Brain microvascular endothelial cell (primary cell): ENCODE data around the gene PADI4.

Experiments
- DNase-seq: peaks from one replicate; pipeline ENCODE4 v3.0.0-alpha.2; 2020
- H3K27ac ChIP-seq: fragments of 250-450 bp; sonication (Bioruptor Pico); 2 replicates; pipeline ENCODE4 v1.5.1; 2020; ENCODE audit warnings: mild to moderate bottlenecking, moderate library complexity
- H3K27me3 ChIP-seq: fragments of 250-450 bp; sonication (Bioruptor Pico); replicated peaks from 2 replicates; pipeline ENCODE4 v1.5.1; 2020; ENCODE audit warnings: mild to moderate bottlenecking
- H3K36me3 ChIP-seq: fragments of 250-450 bp; sonication (Bioruptor Pico); replicated peaks from 2 replicates; pipeline ENCODE4 v1.5.1; 2020; ENCODE audit warnings: mild to moderate bottlenecking
- H3K4me3 ChIP-seq: 2 replicates; pipeline ENCODE4 v1.5.1; 2011; ENCODE audit warnings: low read depth, mild to moderate bottlenecking, control low read depth, low read length, moderate library complexity
- in situ Hi-C: cut with HindIII; loops from 2 replicates; pipeline ENCODE4 v1.10.0; 2017; ENCODE audit warnings: low sequenced_read_pairs, low pct_ligation_motif_present
- TF ChIP-seq, protein P1 (sequence below): IDR thresholded peaks from 2 replicates; pipeline ENCODE4 v1.5.1; 2011; ENCODE audit warnings: low read depth, mild to moderate bottlenecking, moderate library complexity, low read length, control low read depth, inconsistent platforms; ENCODE audit errors: missing control alignments

Gene PADI4

GRCh38 chr1:17263936-17264335 is 44.1 kb upstream of the PADI4 start:
- TF ChIP-seq, protein P1, sequence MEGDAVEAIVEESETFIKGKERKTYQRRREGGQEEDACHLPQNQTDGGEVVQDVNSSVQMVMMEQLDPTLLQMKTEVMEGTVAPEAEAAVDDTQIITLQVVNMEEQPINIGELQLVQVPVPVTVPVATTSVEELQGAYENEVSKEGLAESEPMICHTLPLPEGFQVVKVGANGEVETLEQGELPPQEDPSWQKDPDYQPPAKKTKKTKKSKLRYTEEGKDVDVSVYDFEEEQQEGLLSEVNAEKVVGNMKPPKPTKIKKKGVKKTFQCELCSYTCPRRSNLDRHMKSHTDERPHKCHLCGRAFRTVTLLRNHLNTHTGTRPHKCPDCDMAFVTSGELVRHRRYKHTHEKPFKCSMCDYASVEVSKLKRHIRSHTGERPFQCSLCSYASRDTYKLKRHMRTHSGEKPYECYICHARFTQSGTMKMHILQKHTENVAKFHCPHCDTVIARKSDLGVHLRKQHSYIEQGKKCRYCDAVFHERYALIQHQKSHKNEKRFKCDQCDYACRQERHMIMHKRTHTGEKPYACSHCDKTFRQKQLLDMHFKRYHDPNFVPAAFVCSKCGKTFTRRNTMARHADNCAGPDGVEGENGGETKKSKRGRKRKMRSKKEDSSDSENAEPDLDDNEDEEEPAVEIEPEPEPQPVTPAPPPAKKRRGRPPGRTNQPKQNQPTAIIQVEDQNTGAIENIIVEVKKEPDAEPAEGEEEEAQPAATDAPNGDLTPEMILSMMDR: no peak
- no peak for DNase-seq
- Histone ChIP-seq H3K27me3 (no peaks in the 10 kb centered on the region), H3K4me3 (no peak overlapping the region), H3K36me3 (no peaks in the 10 kb centered on the region), H3K27ac (no peak overlapping the region)
- in situ Hi-C loops: no loop called here

DNA sequence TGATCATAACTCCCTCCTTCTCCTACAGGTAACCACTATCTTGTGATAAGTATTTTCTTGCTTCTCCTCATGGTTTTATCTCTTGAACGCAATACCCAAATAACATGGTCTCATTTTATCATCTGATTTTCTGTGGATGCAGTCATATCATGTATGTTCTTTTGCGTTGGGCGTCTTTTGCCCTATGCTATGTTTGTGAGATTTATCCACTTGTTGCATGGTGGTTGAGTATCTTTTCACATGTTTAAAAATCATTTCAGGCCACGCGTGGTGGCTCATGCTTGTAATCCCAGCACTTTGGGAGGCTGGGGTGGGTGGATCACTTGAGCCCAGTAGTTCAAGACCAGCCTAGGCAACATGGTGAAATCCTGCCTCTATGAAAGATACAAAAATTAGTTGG is 43.5 kb upstream of the PADI4 start:
- no peak overlapping the region for H3K4me3 ChIP-seq
- H3K36me3 ChIP-seq: no peaks in the 10 kb centered on the region
- H3K27ac ChIP-seq: no peak overlapping the region
- H3K27me3 ChIP-seq: no peaks in the 10 kb centered on the region
- DNase-seq: no peak
- in situ Hi-C loops: no loop called here
- TF ChIP-seq, protein P1: no peak

DNA sequence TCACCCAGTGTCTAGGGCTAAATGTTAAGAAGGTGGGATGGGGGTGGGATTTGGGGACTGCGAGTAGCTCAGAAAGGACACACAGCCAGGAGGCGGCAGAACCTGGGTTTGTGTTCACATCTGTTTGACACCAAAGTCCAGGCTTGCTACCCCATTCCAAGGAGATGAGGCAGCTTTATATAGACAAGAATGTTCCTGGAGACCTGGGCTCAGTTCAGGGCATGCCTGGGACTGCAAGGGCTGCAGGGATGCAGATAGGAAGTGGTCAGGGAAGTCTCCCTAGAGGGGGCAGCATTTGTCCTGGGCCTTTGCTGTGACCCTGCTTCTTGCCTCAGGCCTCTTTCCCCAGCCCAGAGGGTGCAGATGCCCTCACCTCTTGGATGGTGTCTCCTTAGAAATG is 42.8 kb upstream of the PADI4 start:
- TF ChIP-seq, protein P1: no peak
- DNase-seq: no peak
- H3K36me3 ChIP-seq: no peaks in the 10 kb centered on the region
- H3K27me3 ChIP-seq: no peaks in the 10 kb centered on the region
- in situ Hi-C loops: no loop called here
- no peak overlapping the region for H3K4me3 ChIP-seq
- no peak overlapping the region for H3K27ac ChIP-seq

- no peaks in the 10 kb centered on the region for H3K27me3 ChIP-seq
- H3K4me3 ChIP-seq: no peak overlapping the region
- H3K36me3 ChIP-seq: no peaks in the 10 kb centered on the region
- TF ChIP-seq, protein P1: no peak
- no peak for DNase-seq
- in situ Hi-C loops: no loop called here
- no peak overlapping the region for H3K27ac ChIP-seq
These were observed 42.0 kb upstream of the PADI4 start for GRCh38 chr1:17265950-17266349.

DNA sequence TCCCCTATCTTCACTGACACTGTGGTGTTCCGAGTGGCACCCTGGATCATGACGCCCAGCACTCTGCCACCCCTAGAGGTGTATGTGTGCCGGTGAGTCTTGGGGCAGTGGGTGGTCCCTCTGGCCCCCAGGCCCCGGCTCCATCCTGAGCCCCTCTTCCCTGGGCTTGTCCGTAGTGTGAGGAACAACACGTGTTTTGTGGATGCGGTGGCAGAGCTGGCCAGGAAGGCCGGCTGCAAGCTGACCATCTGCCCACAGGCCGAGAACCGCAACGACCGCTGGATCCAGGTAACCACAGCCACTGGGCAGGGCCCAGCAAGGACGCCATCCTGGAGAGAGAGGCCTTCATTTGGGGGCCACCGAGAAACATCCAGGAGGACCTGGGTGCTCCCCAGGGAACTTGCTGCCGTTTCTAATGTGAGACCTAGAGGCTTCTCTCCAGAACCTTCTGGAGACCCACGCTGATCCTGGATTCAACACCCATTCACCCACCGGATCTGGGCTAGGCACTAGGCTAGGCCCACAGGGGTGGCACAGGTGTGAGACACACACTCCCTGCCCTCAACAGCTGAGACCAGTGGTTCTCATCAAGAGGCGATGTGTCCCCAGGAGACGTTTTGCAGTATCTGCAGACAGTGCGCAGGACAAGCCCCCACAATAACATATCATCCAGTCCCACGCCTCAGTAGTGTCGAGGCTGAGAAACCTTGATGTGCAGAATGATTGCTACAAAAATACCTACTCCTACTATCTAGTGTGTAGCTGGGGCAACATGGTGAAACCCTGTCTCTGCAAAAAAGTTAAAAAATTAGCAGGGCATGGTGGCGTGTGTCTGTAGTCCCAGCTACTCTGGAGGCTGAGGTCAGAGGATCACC is 36.9 kb upstream of the PADI4 start:
- Histone ChIP-seq H3K36me3 (no peaks in the 10 kb centered on the region), H3K27me3 (no peaks in the 10 kb centered on the region)
- in situ Hi-C loops: no loop called here

More for the DNA sequence above, 36.9 kb upstream of the PADI4 start:
- no peak for DNase-seq
- Histone ChIP-seq H3K4me3 (no peak overlapping the region), H3K27ac (no peak overlapping the region)
- TF ChIP-seq, protein P1: no peak
